Renal cortex interstitium (tissue), 3 donors: ENCODE measurements around the gene KRT74. TPM values are rescaled to one million over a fixed set of nuclear protein-coding genes. Genes with fewer than 3 reads are reported as not detected.

Experiments used
- polyA plus RNA-seq, 3 donors: library from polyadenylated mRNA; unstranded; fragments of 120-200 nt; gene quantifications; one replicate each; pipeline ENCODE4 v1.2.1, GENCODE V29; 2013; ENCODE audit not compliant: insufficient read length in 3 of 3

KRT74 gene
- polyA plus RNA-seq, 3 donors: not detected

Other genes with a start within 250 kb of the KRT74 start
- not detected for gene KRT85, start 206.4 kb downstream of the KRT74 start, polyA plus RNA-seq
- not detected for gene KRT84, start 188.2 kb downstream of the KRT74 start, polyA plus RNA-seq
- not detected for gene KRT82, start 167.5 kb downstream of the KRT74 start, polyA plus RNA-seq
- not detected for gene KRT75, start 139.5 kb downstream of the KRT74 start, polyA plus RNA-seq
- gene KRT6B, start 121.7 kb downstream of the KRT74 start, polyA plus RNA-seq: not detected
- gene KRT6C, start 100.0 kb downstream of the KRT74 start, polyA plus RNA-seq: not detected
- gene KRT6A, start 80.6 kb downstream of the KRT74 start, polyA plus RNA-seq: not detected
- under 1 TPM; 0.24 to 0.33 (median 0.27) TPM for gene KRT5, start 53.4 kb downstream of the KRT74 start, polyA plus RNA-seq
- not detected for gene KRT71, start 20.7 kb downstream of the KRT74 start, polyA plus RNA-seq
- gene KRT72, start 27.6 kb upstream of the KRT74 start, polyA plus RNA-seq: under 1 TPM in 1 of 3 donors, not detected in 2; 0.12 TPM
- gene KRT73, start 44.7 kb upstream of the KRT74 start, polyA plus RNA-seq: under 1 TPM in 1 of 3 donors, not detected in 2; 0.04 TPM
- gene KRT2, start 78.4 kb upstream of the KRT74 start, polyA plus RNA-seq: not detected
- gene KRT1, start 106.6 kb upstream of the KRT74 start, polyA plus RNA-seq: under 1 TPM; 0.06 to 0.26 (median 0.11) TPM
- gene KRT77, start 129.7 kb upstream of the KRT74 start, polyA plus RNA-seq: not detected
- not detected for gene KRT76, start 203.5 kb upstream of the KRT74 start, polyA plus RNA-seq
- gene KRT3, start 222.3 kb upstream of the KRT74 start, polyA plus RNA-seq: not detected
- under 1 TPM; 0.20 to 0.81 (median 0.65) TPM for gene KRT4, start 240.3 kb upstream of the KRT74 start, polyA plus RNA-seq